HG03432 (cell line): ENCODE results near the gene ACOXL.

Experiments used
- ATAC-seq: cut with Tn5 transposase; IDR thresholded peaks from one replicate; pipeline ENCODE4 v1.9.1; 2021; ENCODE audit warnings: mild to moderate bottlenecking, moderate library complexity; ENCODE audit not compliant: unreplicated experiment

ACOXL gene

DNA sequence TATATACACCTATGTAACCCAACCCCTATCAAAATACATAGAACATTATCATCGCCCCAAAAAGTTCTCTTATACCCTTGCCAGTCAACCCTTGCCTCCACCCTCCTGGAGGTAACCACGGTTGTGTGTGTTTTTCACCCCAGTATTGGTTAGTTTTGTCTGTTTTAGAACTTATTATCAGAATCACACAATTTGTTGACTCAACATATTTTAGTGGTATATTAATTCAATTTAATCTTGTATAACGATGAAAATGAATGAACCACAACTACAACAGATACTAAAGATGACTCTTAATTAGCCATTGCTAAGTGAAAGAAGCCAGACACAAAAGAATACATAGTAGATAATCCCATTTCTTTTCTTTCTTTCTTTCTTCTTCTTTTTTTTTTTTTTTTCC is 19.3 kb downstream of the ACOXL start:
- ATAC-seq, result no peak

DNA sequence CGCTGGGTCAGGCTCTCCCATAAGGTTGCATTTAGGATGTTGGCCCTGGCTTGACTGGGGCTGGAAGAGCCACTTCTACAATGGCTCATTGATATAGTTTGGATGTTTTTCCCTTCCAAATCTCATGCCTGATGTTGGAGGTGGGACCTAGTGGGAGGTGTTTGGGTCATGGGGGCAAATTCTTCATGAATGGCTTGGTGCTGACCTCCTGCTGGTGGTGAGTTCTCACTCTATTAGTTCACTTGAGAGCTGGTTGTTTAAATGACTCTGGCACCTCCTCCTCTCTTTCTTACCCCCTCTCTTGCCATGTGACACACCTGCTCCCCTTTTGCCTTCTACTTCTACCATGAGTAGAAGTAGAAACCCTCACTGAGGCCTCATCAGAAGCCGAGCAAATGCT is 20.5 kb downstream of the ACOXL start:
- ATAC-seq, result no peak

DNA sequence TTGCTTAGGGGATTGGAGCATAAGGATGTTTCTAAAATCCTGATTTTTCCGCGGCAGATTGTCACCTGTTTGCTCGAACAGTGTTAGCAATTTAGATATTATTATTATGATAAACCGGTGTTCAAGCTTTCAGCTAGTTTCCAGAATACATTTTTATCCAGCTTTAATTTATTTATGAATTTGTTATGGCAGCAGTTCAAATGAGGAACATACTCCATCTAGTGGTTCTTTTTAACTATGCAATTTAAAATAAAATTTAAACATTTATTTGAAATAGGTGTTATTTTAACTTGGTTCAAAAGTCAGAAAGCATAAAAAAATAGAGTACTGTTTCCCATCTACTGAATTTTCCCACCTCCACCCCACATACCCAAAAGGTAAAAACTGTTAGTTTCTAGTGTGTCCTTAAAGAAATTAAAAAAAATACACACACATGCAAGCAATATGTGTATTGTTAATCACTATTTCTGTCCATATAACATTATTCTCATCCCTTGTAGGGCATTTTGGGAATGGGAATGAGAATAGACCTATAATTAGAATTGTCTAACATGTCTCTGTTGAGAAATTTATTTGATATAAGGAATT is 23.2 kb downstream of the ACOXL start:
- no peak for ATAC-seq

DNA sequence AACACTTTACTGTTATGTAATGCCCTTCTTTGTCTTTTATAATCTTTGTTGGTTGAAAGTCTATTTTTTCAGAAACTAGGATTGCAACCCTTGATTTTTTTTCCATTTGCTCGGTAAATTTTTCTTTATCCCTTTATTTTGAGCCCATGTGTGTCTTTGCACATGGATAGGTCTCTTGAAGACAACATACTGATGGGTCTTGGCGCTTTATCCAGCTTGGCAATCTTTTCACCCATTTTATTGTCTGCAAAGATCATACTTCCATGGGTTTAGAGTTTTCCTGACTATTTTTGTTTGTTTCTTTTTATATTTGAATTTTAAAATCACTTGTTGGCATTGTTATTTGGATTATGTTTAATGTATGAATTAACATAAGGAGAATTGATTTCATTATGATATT is 27.0 kb downstream of the ACOXL start:
- ATAC-seq, result no peak

DNA sequence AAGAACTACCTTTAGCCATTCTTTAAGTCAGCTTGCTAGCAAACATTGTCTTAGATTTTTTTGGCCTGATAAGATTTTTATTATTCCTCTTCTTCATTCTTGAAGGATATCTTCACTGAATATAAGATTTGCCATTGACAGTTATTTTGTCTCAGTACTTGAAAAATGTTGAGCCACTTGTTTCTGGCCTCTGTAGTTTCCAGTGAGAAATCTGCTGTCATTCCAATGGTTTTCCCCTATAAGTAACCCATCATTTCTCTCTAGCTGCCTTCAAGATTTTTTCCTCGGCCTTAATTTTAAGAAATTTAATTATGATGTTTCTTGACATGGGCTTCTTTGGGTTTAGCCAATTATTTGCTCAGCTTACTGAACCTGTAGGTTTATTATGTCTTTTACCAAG is 32.6 kb downstream of the ACOXL start:
- ATAC-seq, result no peak

DNA sequence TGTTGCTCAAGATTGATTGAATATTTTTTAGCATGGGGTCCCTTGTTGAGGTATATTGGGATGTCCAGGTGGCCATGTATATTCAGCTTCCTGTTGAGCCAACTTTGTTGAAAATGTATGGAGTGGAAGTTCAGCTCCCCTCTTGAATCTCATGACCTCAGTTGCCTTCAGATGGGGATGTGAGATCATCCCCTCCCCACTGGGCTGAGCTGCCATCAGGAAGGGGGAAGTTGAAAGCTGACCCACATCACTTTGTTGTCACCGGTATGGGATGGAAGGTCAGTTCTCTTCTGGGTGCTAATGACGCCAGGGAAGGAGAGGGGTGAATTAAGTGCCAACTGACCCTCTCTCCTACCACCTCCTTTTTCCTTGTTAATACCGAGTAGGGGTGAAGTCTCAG is 33.9 kb downstream of the ACOXL start:
- ATAC-seq, result no peak

DNA sequence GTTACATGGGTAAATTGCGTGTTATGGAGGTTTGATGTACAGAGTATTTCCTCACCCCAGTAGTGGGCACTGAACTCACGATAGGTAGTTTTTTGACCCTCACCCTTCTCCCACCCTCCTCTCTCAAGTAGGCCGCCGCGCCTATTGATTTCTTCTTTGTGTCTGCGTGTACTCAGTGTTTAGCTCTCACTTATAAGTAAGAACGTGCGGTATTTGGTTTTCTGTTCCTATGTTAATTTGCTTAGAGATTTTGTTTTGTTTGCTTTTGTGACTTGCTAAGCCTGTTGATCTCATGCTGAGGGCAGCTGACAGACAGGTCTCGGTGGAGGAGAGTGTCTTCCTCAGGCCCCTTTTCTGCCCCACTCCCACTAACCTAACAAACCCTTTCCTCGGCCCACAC is 36.2 kb downstream of the ACOXL start:
- no peak for ATAC-seq

DNA sequence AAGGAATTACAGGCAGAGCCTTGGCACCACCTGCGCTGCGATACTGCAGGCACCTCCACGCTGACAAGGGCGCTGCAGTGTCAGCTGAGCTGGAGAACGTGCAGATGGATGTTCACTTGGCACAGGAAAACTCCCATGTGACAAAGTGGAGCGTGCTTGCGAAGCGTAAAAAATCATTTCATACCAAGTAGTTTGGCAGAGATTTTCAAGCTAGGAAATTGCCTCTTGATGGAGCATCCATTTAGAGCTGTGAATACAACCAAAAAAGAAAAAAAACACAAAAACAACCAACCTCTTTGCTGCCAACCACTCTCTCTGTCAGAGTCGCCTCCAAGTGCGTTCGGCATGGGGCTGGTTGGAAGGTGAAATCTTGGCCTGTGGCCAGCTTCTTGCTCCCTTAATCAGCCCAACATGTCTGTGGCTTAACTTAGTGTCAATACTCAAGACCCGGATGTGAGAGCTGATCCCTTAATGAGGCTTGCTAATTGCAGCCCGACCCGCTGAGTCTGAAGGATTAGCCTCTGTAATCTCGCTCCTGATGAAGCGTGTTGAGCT is 38.1 kb downstream of the ACOXL start:
- ATAC-seq, result no peak

DNA sequence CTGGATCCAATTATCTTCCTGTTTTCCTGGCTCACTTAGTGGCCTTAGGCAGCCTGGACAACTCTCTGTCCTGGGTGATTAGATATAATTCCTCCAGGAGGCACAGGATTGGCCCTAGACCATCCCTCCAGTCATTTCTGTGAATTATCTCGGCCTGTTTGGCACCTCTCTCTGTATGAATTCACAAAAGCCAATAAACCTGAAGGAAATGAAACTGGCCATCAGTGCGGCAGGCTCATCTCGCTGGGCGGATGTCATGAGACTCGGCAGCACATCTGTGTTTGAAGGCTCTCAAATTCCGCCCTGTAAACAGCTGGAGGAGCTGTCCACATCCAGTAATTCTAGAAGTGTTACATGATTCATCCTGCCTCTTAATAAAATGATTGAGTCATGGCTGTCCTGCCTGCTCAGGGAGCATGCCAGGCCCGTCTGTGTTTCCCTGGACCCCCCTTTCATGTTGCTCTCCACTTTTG is 38.6 kb downstream of the ACOXL start:
- no peak for ATAC-seq

DNA sequence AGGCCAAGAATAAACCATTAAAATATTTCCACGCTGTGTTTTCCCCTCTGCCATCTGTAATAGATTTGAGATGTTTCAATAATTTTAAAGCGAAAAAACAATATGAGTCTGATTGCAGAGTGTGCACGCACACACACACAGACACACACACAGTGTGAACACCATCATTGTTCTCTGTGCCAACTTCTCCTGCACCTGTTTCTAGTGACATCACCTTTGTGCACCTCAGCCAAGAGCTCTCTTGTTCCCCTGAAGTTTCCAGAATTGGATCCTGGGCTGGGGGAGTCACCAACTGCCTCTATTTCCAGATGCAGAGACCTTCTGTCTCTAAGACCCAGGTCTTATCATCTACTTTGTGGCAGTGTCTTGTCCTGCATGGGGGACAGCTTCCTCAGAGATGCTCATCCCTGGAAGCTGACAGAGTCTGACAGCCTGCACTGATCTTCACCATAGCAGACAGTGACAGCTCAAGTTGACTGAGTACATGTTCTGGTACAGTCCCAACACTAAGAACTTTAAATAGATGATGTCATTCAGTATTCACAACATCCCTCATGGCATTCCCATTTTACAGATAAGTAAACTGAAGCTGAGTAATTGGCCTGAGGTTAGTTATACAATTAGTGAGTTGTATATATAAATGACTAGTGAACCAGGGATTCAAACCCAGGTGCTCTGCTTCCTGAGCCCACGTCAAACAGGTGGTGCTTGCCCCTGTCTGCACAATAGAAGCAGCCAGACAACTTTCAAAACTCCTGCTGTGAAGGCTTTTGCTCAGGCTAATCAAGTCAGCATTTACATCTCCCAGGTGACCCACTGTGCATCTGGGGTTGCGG is 39.4 kb downstream of the ACOXL start:
- ATAC-seq, result no peak

DNA sequence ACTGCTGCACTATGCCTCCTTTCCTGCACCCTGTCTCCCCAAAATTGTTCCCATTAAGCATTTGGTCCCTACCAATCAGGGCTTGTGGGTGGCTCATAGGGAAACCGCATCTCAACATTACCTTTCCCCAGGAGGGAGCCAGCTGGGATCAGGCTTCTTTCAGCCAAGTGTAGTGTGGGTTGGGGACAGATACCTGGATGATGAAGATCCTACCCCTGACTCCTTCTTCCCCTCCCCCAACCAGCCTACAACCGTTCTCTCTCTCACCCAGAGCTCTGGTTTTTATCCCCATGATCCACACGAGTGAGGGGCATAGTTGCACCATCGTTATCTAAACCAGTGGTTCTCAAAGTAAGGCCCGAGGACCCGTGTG is 40.0 kb downstream of the ACOXL start:
- no peak for ATAC-seq

DNA sequence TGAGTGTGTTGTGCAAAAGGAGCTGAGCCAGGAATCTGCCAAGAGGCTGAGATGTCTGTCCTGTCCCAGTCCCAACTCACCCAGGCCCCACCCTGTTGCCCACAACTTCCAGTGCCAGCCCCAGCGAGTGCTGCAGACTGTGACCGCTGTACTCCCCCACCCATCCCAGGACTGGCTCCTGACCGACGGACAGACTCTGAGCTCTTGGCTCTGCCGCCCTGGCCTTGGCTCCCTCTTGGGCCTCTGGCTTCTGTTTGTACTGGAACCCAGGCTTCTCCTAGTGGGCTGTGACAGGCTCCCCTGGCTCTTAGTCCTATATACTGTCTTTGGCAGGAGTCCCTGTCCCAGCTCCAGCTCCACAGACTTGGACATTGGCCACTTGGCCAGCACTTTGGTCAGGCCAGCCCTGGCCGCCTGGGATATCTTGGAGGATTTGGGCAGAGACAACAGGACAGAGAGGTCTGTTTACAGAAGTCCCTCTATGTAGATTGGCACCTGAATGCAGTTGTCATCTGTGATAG is 41.1 kb downstream of the ACOXL start:
- ATAC-seq, result no peak

DNA sequence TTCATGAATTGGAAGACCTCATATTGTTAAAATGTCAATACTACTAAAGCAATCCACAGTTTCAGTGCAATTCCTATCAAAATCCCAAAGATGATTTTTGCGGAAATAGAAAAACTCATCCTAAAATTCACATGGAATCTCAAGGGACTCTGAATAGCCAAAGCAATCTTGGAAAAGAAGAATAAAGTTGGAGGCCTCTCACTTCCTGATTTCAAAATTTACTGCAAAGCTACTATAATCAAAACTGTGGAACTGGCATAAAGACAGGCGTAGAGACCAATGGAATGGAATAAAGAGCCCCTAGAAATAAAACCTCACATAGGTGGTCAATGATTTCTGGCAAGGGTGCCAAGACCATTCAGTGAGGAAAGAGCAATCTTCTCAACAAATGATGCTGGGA is 42.3 kb downstream of the ACOXL start:
- ATAC-seq, result no peak

DNA sequence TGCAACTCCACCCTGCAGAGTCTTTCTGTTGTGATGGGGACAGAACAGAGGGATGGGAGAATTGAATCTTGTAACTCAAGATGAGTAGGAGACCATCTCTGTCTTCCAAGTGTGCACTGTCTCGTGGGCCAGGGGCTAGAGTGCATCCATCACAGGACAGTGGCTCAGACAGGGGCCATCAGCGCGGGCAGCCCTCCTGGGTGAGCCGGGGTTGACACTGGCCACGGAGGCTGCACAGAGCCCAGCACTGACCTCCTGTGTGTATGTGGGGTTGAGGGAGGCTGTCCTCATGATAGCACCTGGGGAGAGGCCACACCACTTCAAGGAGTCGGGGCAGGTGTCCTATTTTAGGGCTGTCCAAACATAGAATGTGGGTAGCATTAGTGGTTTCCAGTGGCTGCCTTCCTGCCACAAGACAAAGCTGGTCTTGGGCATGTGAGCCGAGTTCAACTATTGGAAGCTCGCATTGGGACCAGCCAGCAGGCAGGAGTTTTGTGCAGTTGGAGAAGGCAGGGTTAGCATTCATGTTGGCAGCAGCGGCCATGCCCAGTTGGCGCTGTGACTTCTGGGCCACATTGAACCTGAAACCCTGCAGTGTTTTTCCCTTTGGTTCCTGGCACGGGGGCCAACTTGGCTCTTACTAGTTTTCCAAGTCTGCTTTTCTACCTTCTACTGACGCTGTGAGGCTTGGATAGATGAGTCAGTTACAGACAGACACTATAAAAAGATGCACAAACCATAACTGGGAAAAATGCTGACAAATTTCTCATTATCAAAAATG is 45.3 kb downstream of the ACOXL start:
- no peak for ATAC-seq

DNA sequence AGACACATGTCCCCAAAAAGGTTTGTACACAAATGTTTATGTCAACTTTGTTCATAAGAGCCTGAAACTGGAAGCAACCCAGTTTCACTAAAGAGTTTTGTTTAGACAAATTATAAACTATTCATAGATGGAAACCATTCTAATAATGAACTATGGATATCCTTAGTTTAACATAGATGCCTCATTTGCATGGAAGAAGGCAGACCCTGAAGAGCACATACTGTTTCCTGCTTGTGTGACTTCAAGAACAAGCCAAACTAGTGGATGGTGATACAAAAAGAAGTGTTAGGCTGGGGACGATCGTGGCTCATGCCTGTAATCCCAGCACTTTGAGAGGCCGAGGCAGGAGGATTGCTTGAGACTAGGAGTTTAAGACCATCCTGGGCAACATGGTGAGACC is 48.1 kb downstream of the ACOXL start:
- ATAC-seq, result peak; percentile 46

DNA sequence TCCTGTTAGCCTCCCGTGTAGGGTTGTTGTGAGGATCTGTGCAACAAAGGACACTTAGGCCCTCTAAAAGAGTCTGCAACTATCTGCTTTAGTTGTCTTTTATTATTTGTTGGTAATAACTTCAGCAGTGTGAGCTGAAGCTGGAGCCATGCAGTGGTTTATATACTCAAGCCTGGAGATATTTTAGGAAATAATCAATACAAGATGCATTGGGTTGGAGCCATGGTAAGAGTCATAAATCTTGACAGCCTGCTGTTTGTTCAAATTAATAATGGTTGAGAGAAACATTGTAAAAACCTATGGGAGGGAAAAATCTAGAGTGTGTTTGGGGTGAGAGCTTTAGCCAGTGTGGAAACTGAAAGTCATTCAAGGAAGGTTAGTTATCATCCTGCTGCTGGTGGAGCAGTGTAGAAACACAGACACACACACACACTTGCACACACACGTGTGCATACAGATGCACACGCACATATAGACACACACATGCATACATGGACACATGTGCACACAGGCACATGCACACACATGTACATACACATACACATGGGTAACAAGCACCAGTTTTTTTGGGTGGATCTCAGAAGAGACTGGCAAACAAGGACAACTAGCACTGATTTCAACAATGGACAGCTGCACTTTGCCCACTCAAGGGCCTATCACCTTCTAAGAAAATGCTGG is 51.0 kb downstream of the ACOXL start:
- ATAC-seq, result no peak

DNA sequence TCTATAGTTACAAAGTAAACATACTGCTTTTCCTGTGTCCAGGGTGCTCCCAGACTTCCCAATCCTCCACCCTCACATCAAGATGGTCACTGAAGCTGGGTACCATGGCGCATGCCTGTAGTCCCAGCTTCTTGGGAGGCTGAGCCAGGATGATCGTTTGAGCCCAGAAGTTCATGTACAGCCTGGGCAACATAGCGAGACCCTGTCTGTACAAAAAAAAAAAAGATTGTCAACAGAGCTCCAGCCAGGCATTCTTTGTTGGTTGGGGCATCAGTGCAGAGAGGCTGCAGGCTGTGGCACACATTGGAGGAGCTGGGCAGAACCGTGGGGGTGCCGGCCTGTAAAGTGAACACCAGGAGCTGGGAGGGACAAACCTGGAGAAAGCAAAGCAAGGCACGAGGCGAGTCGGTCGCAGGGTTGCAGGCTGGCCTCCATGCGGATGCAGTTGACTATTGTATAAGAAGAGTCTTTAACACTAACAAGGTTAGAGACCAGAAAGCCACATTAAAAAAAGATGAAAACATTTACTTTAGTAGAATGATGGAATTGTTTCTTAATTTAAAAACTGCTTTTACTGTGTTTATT is 51.8 kb downstream of the ACOXL start:
- no peak for ATAC-seq

DNA sequence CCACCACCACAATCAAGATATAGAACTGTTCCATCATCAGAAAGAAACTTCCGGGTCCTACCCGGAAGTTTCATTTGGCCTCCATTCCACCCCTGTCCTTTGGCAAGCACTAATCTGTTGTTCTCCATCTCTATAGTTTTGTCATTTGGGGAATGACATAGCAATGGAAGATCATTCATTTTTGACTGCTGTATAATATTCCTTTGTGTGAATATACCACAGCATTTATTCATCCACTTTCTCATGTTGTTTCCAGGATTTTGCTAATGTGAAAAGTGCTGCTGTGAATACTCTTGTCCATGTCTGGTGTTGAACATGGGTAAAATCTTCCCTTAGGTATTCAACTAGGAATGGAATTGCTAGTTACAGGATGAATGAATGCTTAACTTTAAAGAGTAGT is 53.1 kb downstream of the ACOXL start:
- no peak for ATAC-seq

DNA sequence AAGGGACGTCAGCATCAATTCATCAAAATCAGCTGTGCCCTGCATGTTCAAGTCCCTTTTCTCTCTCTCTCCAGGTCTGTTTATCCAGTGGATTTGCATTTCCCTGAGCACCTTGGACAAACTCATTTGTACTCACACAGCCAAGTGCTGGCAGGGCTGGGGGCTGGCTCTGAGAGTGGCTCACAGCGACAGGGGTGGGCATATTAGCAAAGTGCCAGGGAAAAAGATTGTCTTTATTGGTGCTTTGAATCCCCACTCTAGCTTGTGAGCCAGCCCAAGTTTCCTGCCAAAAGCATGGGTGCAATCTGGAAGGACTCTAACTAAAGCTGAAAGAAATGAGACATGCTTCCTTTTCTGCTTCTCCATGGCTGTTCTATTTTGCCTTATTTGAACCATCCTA is 56.6 kb downstream of the ACOXL start:
- ATAC-seq, result no peak

DNA sequence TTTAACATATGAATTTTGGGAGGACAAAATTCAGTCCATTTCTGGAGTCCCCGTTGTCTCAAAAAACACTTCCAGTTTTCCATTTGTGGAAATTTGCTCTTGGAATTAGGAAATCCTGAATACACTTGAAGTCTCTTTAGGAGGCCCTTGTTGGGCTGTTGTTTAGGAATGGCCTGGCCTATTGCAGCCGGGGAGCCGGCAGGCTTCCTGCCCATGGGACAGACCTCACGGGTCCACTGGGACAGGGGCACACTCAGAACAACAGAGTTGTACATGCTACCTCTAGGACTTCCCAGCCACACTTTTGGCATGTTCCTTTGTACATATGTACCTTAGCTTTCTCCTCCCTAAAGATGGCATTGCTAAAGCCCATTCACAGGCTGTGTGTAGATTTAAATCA is 57.3 kb downstream of the ACOXL start:
- no peak for ATAC-seq
